ENCODE results near the gene ARHGAP28. TPM values are rescaled to one million over a fixed set of nuclear protein-coding genes. Genes with fewer than 3 reads are reported as not detected.

ARHGAP28 gene
- total and polyA plus RNA-seq, 2 of the 13 experiments (the other 11 are each of a cell fraction or from before 2014, with no cell fraction given): not detected

DNA sequence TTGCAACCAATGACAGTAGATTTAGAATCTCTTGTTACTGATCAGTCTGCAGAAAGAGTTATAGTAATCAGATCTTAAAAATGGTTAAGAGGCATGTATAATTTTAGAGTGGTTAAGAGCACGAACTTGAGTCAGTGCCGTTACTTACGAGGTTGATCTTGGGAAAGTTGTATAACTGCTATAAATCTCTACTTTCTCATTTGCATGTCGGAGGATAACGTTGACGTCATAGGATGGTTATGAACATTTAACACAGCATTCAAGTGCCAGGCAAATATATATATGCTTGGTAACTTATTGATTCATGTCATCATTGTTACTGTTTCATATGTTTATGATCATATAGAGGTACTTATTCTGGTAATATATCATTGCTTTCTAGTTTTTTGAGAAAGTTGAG, 146.2 kb downstream of the ARHGAP28 start:
- 21% methylated on average over 6 of the region's 6 CpGs for WGBS (ENCODE audit: low lambda C conversion rate)
- in situ Hi-C loops (cut with HindIII; ENCODE audit: extremely low pct_ligation_motif_present, low pct_unique_long_range_greater_than_20kb) (loop anchor here (25.0 kb wide), 2 partner anchors 988 to 1263 kb away; partner anchors contain the start of gene TMEM200C), intact Hi-C loops (cut with micrococcal nuclease; ENCODE audit: unreplicated experiment) (no loop called here)
- no peaks in the 10 kb centered on the region for H4K20me1 ChIP-seq (ENCODE audit: insufficient read depth, low read length)
- no peak for TF ChIP-seq HNRNPLL (IDR thresholded peaks at IDR 0.05; ENCODE audit: low read depth, low read length, poor library complexity, severe bottlenecking)
- no peak for TF ChIP-seq REST (IDR thresholded peaks at IDR 0.05; ENCODE audit: borderline replicate concordance in 1 of 2, low read depth in 1 of 2, low read length in 2 of 2)
- no peak for TF ChIP-seq NR2C2 (CRISPR knock-in tag; IDR thresholded peaks at IDR 0.05; ENCODE audit: borderline replicate concordance)
- TF ChIP-seq KAT2B (IDR thresholded peaks at IDR 0.05; ENCODE audit: borderline replicate concordance, low read depth, low read length): no peak
- TF ChIP-seq ELF4 (CRISPR knock-in tag; IDR thresholded peaks at IDR 0.05; ENCODE audit: borderline replicate concordance): no peak
- TF ChIP-seq CREB1 (IDR thresholded peaks at IDR 0.05): peak; percentile 80
- no peak for TF ChIP-seq CREB1 (CRISPR knock-in tag; IDR thresholded peaks at IDR 0.05)
- TF ChIP-seq ZFYVE20 (CRISPR knock-in tag; IDR thresholded peaks at IDR 0.05; ENCODE audit: borderline replicate concordance, low read depth): no peak
- peak; percentile 83 for TF ChIP-seq ATF7 (IDR thresholded peaks at IDR 0.05)
- TF ChIP-seq ATF7 (CRISPR knock-in tag; IDR thresholded peaks at IDR 0.05): no peak
- TF ChIP-seq ZNF678 (CRISPR knock-in tag; IDR thresholded peaks at IDR 0.05): no peak
- no peak overlapping the region for H3K4me2 ChIP-seq (ENCODE audit: low read depth, low read length)
- no peaks in the 10 kb centered on the region for H3K9me3 ChIP-seq (ENCODE audit: low read length)
- no peaks in the 10 kb centered on the region for H3K4me1 ChIP-seq (ENCODE audit: insufficient read depth, low read length)
- ChIA-PET POLR2A (no interaction called here), CTCF (ENCODE audit: low intra/inter-chr PET ratio, low total read pairs) (no interaction called here)
- H3K27ac ChIP-seq (ENCODE audit: extremely low read length, insufficient read depth, low read length): no peak overlapping the region
- no peaks in the 10 kb centered on the region for H3K79me2 ChIP-seq (ENCODE audit: insufficient read depth, low read length)
- H3K27me3 ChIP-seq (ENCODE audit: control insufficient read depth in 1 of 2, insufficient read depth in 2 of 2, low read length in 2 of 2): peaks cover 4 to 28% of the 10 kb centered on the region in 2 experiments; a peak in 4 of 5 replicates
- no peak overlapping the region for H2AFZ ChIP-seq (ENCODE audit: low read length)
- no peaks in the 10 kb centered on the region for H3K36me3 ChIP-seq (replicated peaks in 1 of 2; ENCODE audit: control insufficient read depth in 1 of 2, insufficient read depth in 2 of 2, low read length in 2 of 2)
- no peak overlapping the region for H3K9ac ChIP-seq (ENCODE audit: insufficient read depth, low read depth, low read length)
- no peak for DNase-seq (ENCODE audit: low spot score)
- no peak overlapping the region for H3K4me3 ChIP-seq (replicated peaks in 1 of 3; ENCODE audit: insufficient read depth in 1 of 3, low read depth in 2 of 3, low read length in 3 of 3)
- no peak for FAIRE-seq
- no peak for ATAC-seq
- no TSS peak for BruUV-seq (replicated peaks)

Data from HepG2 (cell line).